Measurements from ENCODE around the gene NXPH1.

GRCh38 chr7:8433477-8434289 is at the start of gene NXPH1:
- no peak for TF ChIP-seq CTCF (IDR thresholded peaks at IDR 0.05 in 4 of 5, conservative IDR thresholded peaks at IDR 0.05 in 1 of 5)
- TF ChIP-seq POLR2A (IDR thresholded peaks at IDR 0.05), result no peak
